HepG2 (cell line): ENCODE results near the gene C2. TPM values are rescaled to one million over a fixed set of nuclear protein-coding genes. Genes with fewer than 3 reads are reported as not detected.

Source experiments
- AHR ChIP-seq: IDR thresholded peaks from 2 replicates; pipeline ENCODE4 v1.6.1; 2018; ENCODE audit warnings: missing genetic modification reagents, missing compliant biosample characterization
- ATF5 ChIP-seq: sonication (generic); formaldehyde crosslinking; IDR thresholded peaks from 2 replicates; pipeline ENCODE4 v1.4.0; 2020; ENCODE audit warnings: mild to moderate bottlenecking, low read depth, missing genetic modification reagents
- CCAR2 ChIP-seq: fragments of 200-400 bp; formaldehyde crosslinking; optimal IDR thresholded peaks from 2 replicates; pipeline ENCODE3; 2018; ENCODE audit warnings: low read depth, mild to moderate bottlenecking, low read length, moderate library complexity
- CREBL2 ChIP-seq: sonication (generic); formaldehyde crosslinking; IDR thresholded peaks from 2 replicates; pipeline ENCODE4 v1.8.1; 2023; ENCODE audit warnings: missing genetic modification reagents, mild to moderate bottlenecking, borderline replicate concordance
- GMEB1 ChIP-seq: sonication (generic); formaldehyde crosslinking; IDR thresholded peaks from 2 replicates; pipeline ENCODE4 v1.5.1; 2020; ENCODE audit warnings: missing genetic modification reagents, mild to moderate bottlenecking, borderline replicate concordance
- JDP2 ChIP-seq: sonication (generic); formaldehyde crosslinking; IDR thresholded peaks from 2 replicates; pipeline ENCODE4 v1.8.1; 2022; ENCODE audit warnings: missing genetic modification reagents, borderline replicate concordance
- KDM6A ChIP-seq: IDR thresholded peaks from 2 replicates; pipeline ENCODE4 v1.6.1; 2016; ENCODE audit warnings: low read depth
- NR1H2 ChIP-seq: sonication (generic); formaldehyde crosslinking; IDR thresholded peaks from 2 replicates; pipeline ENCODE4 v1.8.1; 2022; ENCODE audit warnings: low read depth, missing genetic modification reagents, borderline replicate concordance
- SMARCE1 ChIP-seq: fragments of 450-650 bp; IDR thresholded peaks from 2 replicates; pipeline ENCODE4 v1.6.1; 2017; ENCODE audit warnings: borderline replicate concordance
- TFDP2 ChIP-seq: sonication (generic); formaldehyde crosslinking; IDR thresholded peaks from 2 replicates; pipeline ENCODE4 v1.4.0; 2020; ENCODE audit warnings: missing genetic modification reagents
- TRIM24 ChIP-seq: sonication (generic); formaldehyde crosslinking; IDR thresholded peaks from 2 replicates; pipeline ENCODE4 v1.8.0; 2022; ENCODE audit warnings: mild to moderate bottlenecking, missing genetic modification reagents
- ZFP36L1 ChIP-seq: sonication (generic); formaldehyde crosslinking; IDR thresholded peaks from 2 replicates; pipeline ENCODE4 v1.8.0; 2022; ENCODE audit warnings: mild to moderate bottlenecking, missing genetic modification reagents, moderate library complexity
- ZNF407 ChIP-seq: sonication (generic); formaldehyde crosslinking; IDR thresholded peaks from one replicate; pipeline ENCODE4 v1.5.1; 2020; ENCODE audit warnings: mild to moderate bottlenecking, missing genetic modification reagents; ENCODE audit errors: not compliant biosample characterization
- ZNF556 ChIP-seq: sonication (generic); formaldehyde crosslinking; IDR thresholded peaks from 2 replicates; pipeline ENCODE4 v1.4.0; 2020; ENCODE audit warnings: mild to moderate bottlenecking, missing genetic modification reagents, borderline replicate concordance
- ZNF570 ChIP-seq: sonication (generic); formaldehyde crosslinking; IDR thresholded peaks from 2 replicates; pipeline ENCODE4 v1.4.0; 2020; ENCODE audit warnings: mild to moderate bottlenecking, missing genetic modification reagents, borderline replicate concordance
- ZNF761 ChIP-seq: sonication (generic); formaldehyde crosslinking; conservative IDR thresholded peaks from 2 replicates; pipeline ENCODE4 v1.4.0; 2020; ENCODE audit warnings: mild to moderate bottlenecking, missing genetic modification reagents
- ZNF792 ChIP-seq: IDR thresholded peaks from 2 replicates; pipeline ENCODE4 v1.6.1; 2016
- polyA plus RNA-seq, 8 experiments: library from polyadenylated mRNA; depleted of rRNA in 3 of 8; stranded (reverse) in 7 of 8; unstranded in 1 of 8; fragments of >200 nt; fragmentation: Illumina TruSeq in 4 of 8; extraction: Trizol in 4 of 8; gene quantifications; 2 replicates each; pipeline versions ENCODE4 v1.2.1 to v1.2.3, GENCODE V29; 2011 to 2016; ENCODE audit warnings: low read depth in 4 of 8, missing spikeins in 1 of 8, mixed read lengths in 1 of 8; ENCODE audit not compliant: insufficient read depth in 1 of 8
- total RNA-seq, 5 experiments: library from RNA; depleted of rRNA; stranded (reverse); fragments of >200 nt; fragmentation: Illumina TruSeq; extraction: Trizol; gene quantifications; 2 replicates each; pipeline ENCODE4 v1.2.3, GENCODE V29; 2016; ENCODE audit warnings: low read depth in 1 of 5

C2 gene
- total and polyA plus RNA-seq, 2 of the 13 experiments (the other 11 are each of a cell fraction or from before 2014, with no cell fraction given), result 165 to 307 TPM

GRCh38 chr6:31897612-31898382, 29.7 kb upstream of the C2 start, which contains the start of gene EHMT2 (continued):
- no peak for TF ChIP-seq ZNF407 (CRISPR knock-in tag)
- TF ChIP-seq TRIM24, result 0 out of 2 replicates have a peak, but pooled peaks have one; percentile 10
- peak; percentile 66 for TF ChIP-seq TFDP2 (CRISPR knock-in tag)
- no peak for TF ChIP-seq ZFP36L1 (CRISPR knock-in tag)
- TF ChIP-seq ZNF761 (CRISPR knock-in tag), result no peak
- TF ChIP-seq NR1H2, result 0 out of 2 replicates have a peak, but pooled peaks have one; percentile 53
- TF ChIP-seq ZNF556 (CRISPR knock-in tag), result no peak
- 0 out of 2 replicates have a peak, but pooled peaks have one; percentile 2 for TF ChIP-seq ZNF792 (CRISPR knock-in tag)
- no peak for TF ChIP-seq ZNF570 (CRISPR knock-in tag)
- no peak for TF ChIP-seq CCAR2
- TF ChIP-seq CREBL2, result no peak
- TF ChIP-seq ATF5 (CRISPR knock-in tag), result no peak
- TF ChIP-seq GMEB1 (CRISPR knock-in tag), result peak; percentile 29; the same call in 1 of the 2 replicates
- TF ChIP-seq AHR, result no peak
- no peak for TF ChIP-seq KDM6A (CRISPR knock-in tag)
- no peak for TF ChIP-seq SMARCE1
- no peak for TF ChIP-seq JDP2 (CRISPR knock-in tag)
